Tibial nerve (tissue), 4 donors: ENCODE results near the gene SLC44A5. TPM values are rescaled to one million over a fixed set of nuclear protein-coding genes. Genes with fewer than 3 reads are reported as not detected.

Source experiments
- DNase-seq, 2 donors: peaks; one replicate each; pipeline ENCODE4 v3.0.0-alpha.2; 2019; ENCODE audit warnings: low spot score in 2 of 2
- H3K27ac ChIP-seq, 4 donors: fragments of 200-600 bp; sonication (generic) in 3 of 4; one replicate each; pipeline ENCODE4 v1.5.1; 2017 to 2019; ENCODE audit warnings: mild to moderate bottlenecking in 1 of 4
- H3K27me3 ChIP-seq, 2 donors: fragments of 200-600 bp; sonication (generic) in 1 of 2; one replicate each; pipeline versions ENCODE4 v1.5.1 to v1.6.0; 2017 to 2019
- H3K36me3 ChIP-seq, 3 donors: fragments of 200-600 bp; sonication (generic); one replicate each; pipeline ENCODE4 v1.5.1; 2018 to 2019
- H3K4me1 ChIP-seq, 4 donors: fragments of 200-600 bp; sonication (generic) in 3 of 4; one replicate each; pipeline ENCODE4 v1.5.1; 2017 to 2019
- H3K4me3 ChIP-seq, 4 donors: fragments of 200-600 bp; sonication (generic) in 3 of 4; one replicate each; pipeline ENCODE4 v1.5.1; 2017 to 2019; ENCODE audit warnings: mild to moderate bottlenecking in 1 of 4, moderate library complexity in 1 of 4
- H3K9me3 ChIP-seq, 4 donors: fragments of 200-600 bp; sonication (generic) in 3 of 4; one replicate each; pipeline ENCODE4 v1.5.1; 2017 to 2019
- EP300 ChIP-seq, 2 donors: sonication (generic); formaldehyde crosslinking; IDR thresholded peaks; one replicate each; pipeline ENCODE4 v1.6.1; 2017; ENCODE audit warnings: antibody characterized with exemption in 2 of 2, mild to moderate bottlenecking in 1 of 2
- POLR2A ChIP-seq, 2 donors: fragments of 450-650 bp; IDR thresholded peaks; one replicate each; pipeline ENCODE4 v1.6.1; 2017; ENCODE audit warnings: antibody characterized with exemption in 2 of 2, mild to moderate bottlenecking in 2 of 2, moderate library complexity in 2 of 2
- WGBS, 2 donors: methylation state at CpG; one replicate each; pipeline ENCODE4 v1.1.5; 2018; 5-methylcytosine and 5-hydroxymethylcytosine counted together
- total RNA-seq, 4 donors: library from RNA; depleted of rRNA; stranded (reverse); fragments of >200 nt; gene quantifications; one replicate each; pipeline ENCODE4 v1.1.0, GENCODE V29; 2016
- TF ChIP-seq, protein P1 (sequence below), 5 experiments: fragments of 200-600 bp in 3 of 5; fragments of 450-650 bp in 2 of 5; sonication (generic) in 3 of 5; IDR thresholded peaks; one replicate each; pipeline ENCODE4 v1.5.1; 2016 to 2019; ENCODE audit warnings: antibody characterized with exemption in 5 of 5, mild to moderate bottlenecking in 3 of 5, moderate library complexity in 2 of 5

Gene SLC44A5
- total RNA-seq, 4 donors from 2014 or later: 0.21 TPM; not detected in 3

DNA sequence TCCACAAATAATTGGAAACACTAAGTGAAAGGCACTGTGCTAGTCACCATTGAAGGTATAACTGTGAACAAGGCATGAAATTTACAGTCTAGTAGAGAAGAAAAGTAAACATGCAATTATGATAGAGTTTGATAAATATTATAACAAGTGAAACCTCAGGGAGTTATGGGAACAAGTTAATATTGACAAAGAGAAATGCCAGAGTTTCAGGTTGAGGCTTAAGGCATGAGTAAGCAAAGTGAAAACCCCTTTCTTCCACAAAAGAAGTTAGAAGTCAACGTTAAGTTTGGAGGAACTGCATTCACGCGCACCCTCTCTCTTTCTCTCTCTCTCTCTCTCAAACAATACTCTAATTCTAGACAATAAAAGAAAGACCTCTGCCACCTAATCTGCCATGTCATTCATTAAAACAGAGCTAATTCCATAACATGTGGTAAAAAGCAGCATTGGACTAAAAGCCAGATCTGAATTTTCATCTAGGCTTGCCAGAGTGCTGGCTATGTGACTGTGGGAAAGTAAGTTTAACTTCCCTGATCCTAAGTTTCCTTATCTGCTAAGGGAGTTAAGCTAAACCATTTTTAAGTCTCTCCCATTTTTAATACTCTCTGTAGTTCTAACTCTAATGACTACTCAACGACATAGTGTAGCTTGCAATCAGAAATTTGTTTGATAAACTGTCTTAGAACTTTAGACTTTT, 22.0 kb downstream of the SLC44A5 start:
- no peaks in the 10 kb centered on the region for H3K9me3 ChIP-seq
- no peaks in the 10 kb centered on the region for H3K4me1 ChIP-seq
- H3K36me3 ChIP-seq: no peaks in the 10 kb centered on the region
- H3K27me3 ChIP-seq: no peaks in the 10 kb centered on the region
- no peak overlapping the region for H3K4me3 ChIP-seq
- TF ChIP-seq, protein P1, sequence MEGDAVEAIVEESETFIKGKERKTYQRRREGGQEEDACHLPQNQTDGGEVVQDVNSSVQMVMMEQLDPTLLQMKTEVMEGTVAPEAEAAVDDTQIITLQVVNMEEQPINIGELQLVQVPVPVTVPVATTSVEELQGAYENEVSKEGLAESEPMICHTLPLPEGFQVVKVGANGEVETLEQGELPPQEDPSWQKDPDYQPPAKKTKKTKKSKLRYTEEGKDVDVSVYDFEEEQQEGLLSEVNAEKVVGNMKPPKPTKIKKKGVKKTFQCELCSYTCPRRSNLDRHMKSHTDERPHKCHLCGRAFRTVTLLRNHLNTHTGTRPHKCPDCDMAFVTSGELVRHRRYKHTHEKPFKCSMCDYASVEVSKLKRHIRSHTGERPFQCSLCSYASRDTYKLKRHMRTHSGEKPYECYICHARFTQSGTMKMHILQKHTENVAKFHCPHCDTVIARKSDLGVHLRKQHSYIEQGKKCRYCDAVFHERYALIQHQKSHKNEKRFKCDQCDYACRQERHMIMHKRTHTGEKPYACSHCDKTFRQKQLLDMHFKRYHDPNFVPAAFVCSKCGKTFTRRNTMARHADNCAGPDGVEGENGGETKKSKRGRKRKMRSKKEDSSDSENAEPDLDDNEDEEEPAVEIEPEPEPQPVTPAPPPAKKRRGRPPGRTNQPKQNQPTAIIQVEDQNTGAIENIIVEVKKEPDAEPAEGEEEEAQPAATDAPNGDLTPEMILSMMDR (IDR thresholded peaks at IDR 0.05): no peak
- TF ChIP-seq EP300 (IDR thresholded peaks at IDR 0.05): no peak
- no peak for TF ChIP-seq POLR2A (IDR thresholded peaks at IDR 0.05)
- no peak for DNase-seq
- 44 to 50% methylated on average over 4 of the region's 4 CpGs for WGBS, 2 donors
- H3K27ac ChIP-seq: no peak overlapping the region

DNA sequence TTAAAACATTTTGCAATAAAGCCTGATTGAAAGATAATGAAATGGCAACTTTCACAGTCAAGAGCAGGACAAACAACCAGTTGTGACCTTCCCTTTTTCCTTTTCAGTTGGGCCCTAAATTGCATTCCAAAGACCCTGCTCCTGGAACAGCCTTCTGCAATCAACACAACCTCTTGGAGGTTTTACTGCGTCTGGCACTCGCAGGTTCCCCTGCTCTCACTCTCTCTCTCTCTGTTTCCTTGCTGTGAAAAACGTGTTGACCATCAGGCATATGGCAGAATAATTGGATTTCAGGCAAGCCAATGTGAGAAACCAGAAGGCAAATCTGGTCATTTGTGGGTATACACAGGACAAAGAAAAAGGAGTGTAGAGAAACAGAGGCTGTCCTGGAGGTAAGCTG, 23.2 kb downstream of the SLC44A5 start:
- no peaks in the 10 kb centered on the region for H3K27me3 ChIP-seq
- no peaks in the 10 kb centered on the region for H3K9me3 ChIP-seq
- TF ChIP-seq POLR2A (IDR thresholded peaks at IDR 0.05): no peak
- TF ChIP-seq, protein P1 (IDR thresholded peaks at IDR 0.05): no peak
- TF ChIP-seq EP300 (IDR thresholded peaks at IDR 0.05): no peak
- H3K4me3 ChIP-seq: no peak overlapping the region
- DNase-seq: no peak
- no peak overlapping the region for H3K27ac ChIP-seq
- no peaks in the 10 kb centered on the region for H3K36me3 ChIP-seq
- 13 to 29% methylated on average over 3 of the region's 3 CpGs for WGBS, 2 donors
- no peaks in the 10 kb centered on the region for H3K4me1 ChIP-seq

DNA sequence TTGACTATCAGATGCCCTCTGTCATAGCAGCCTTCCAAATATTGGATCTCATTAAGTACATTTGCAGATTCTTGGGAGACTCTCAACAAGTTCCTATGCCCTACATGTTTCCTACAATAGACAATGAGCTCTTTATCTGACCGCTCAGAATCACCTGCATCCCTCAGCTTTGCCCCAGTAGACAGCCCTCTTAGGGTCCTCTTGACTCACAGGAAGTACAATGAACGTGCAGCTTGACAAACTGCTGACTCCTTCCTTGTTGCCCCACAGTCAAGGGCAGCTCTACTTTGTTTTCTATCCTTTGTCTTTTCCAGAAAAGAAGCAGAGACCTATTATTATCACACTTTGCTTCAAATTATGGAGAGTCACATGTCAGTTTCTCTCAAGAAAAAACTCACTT, 27.6 kb downstream of the SLC44A5 start:
- H3K4me3 ChIP-seq: no peak overlapping the region
- WGBS, 2 donors: 33 to 46% methylated on average over 2 of the region's 2 CpGs
- TF ChIP-seq, protein P1 (IDR thresholded peaks at IDR 0.05): no peak
- TF ChIP-seq POLR2A (IDR thresholded peaks at IDR 0.05): no peak
- TF ChIP-seq EP300 (IDR thresholded peaks at IDR 0.05): no peak
- H3K4me1 ChIP-seq: no peaks in the 10 kb centered on the region
- DNase-seq: no peak
- no peaks in the 10 kb centered on the region for H3K9me3 ChIP-seq
- H3K27ac ChIP-seq: no peak overlapping the region
- H3K27me3 ChIP-seq: no peaks in the 10 kb centered on the region
- no peaks in the 10 kb centered on the region for H3K36me3 ChIP-seq

DNA sequence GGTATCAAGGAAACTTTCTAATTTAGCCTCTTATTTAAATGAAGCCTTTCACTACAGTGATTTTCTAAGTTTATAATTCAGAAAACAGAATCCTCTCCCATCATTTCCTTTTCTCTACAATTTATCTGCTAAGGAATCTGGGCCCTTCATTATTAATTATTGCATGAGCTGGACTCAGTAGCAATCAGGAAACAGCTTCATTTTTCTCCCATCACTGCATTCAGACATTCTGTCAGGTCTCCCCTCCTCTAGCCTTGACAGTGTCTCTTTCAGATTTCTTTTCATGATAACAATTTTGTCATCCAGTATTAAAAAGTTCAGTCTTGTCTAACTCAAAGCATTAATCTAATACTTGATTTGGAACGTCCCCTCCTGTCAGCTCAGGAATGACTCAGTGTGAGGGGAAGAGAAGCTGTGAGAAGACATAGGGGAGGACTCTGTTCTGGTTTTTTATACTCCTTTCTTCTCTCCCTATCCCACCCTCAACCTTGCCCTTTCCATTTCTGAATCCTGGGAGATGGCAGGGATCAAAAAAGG, 28.1 kb downstream of the SLC44A5 start:
- TF ChIP-seq, protein P1 (IDR thresholded peaks at IDR 0.05): no peak
- TF ChIP-seq EP300 (IDR thresholded peaks at IDR 0.05) (no peak), POLR2A (IDR thresholded peaks at IDR 0.05) (no peak)
- H3K4me1 ChIP-seq: no peaks in the 10 kb centered on the region
- H3K36me3 ChIP-seq: no peaks in the 10 kb centered on the region
- H3K27me3 ChIP-seq: no peaks in the 10 kb centered on the region
- H3K4me3 ChIP-seq: no peak overlapping the region
- no peak for DNase-seq
- WGBS, 2 donors: 68 to 72% methylated on average over 1 of the region's 1 CpG
- no peak overlapping the region for H3K27ac ChIP-seq
- no peaks in the 10 kb centered on the region for H3K9me3 ChIP-seq

DNA sequence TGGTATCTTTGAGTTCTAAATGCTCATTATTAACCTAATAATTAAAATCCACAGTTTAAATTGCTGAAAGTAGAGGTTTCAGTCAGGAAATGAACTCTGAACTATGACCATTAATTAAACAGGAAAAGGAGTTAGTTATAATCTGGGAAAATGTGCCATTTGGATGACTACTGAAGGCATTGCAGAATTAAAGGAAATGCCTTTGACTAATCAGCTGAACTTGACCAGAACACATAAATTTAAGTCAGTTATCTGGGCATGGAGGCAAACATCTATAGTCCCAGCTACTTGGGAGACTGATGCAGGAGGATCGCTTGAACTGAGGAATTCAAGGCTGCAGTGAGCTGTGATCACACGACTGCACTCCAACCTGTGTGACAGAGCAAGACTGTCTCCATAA, 31.9 kb downstream of the SLC44A5 start:
- TF ChIP-seq, protein P1 (IDR thresholded peaks at IDR 0.05): no peak
- TF ChIP-seq POLR2A (IDR thresholded peaks at IDR 0.05) (no peak), EP300 (IDR thresholded peaks at IDR 0.05) (no peak)
- WGBS, 2 donors: 46 to 53% methylated on average over 2 of the region's 2 CpGs
- no peak for DNase-seq
- Histone ChIP-seq H3K4me1 (no peaks in the 10 kb centered on the region), H3K4me3 (no peak overlapping the region), H3K9me3 (no peaks in the 10 kb centered on the region), H3K27me3 (no peaks in the 10 kb centered on the region), H3K36me3 (no peaks in the 10 kb centered on the region), H3K27ac (no peak overlapping the region)
